Thoracic aorta (tissue), 2 donors: ENCODE measurements around the gene SFT2D1. TPM values are rescaled to one million over a fixed set of nuclear protein-coding genes. Genes with fewer than 3 reads are reported as not detected.
"Not testable (repeated sequence)": the region's sequence is repeated elsewhere in the genome, so short reads cannot be mapped to it uniquely, and the experiment has no call there.

Experiments used
- ATAC-seq: fragments of 150-250 bp; one replicate; pipeline ENCODE4 v1.8.0; 2017; ENCODE audit warnings: low read depth; ENCODE audit not compliant: insufficient number of reproducible peaks, low FRiP score
- DNase-seq: peaks from one replicate; pipeline ENCODE4 v3.0.0-alpha.2; 2020; ENCODE audit warnings: low spot score
- H3K27ac ChIP-seq, 2 donors: fragments of 200-600 bp; sonication (generic); 1 replicate in 1 of 2; 2 replicates in 1 of 2; pipeline ENCODE4 v1.5.1; 2016; ENCODE audit warnings: mild to moderate bottlenecking in 2 of 2, moderate library complexity in 2 of 2
- H3K27me3 ChIP-seq: fragments of 200-600 bp; sonication (generic); replicated peaks from 2 replicates; pipeline ENCODE4 v1.6.0; 2016; ENCODE audit warnings: mild to moderate bottlenecking; ENCODE audit not compliant: insufficient read depth
- H3K36me3 ChIP-seq: fragments of 200-600 bp; sonication (generic); one replicate; pipeline ENCODE4 v1.5.1; 2016
- H3K4me1 ChIP-seq, 2 donors: fragments of 200-600 bp; sonication (generic); 1 replicate in 1 of 2; 2 replicates in 1 of 2; pipeline versions ENCODE4 v1.5.1 to v1.6.0; 2016; ENCODE audit warnings: low read depth in 2 of 2, mild to moderate bottlenecking in 1 of 2; ENCODE audit not compliant: control insufficient read depth in 1 of 2
- H3K4me3 ChIP-seq: fragments of 200-600 bp; sonication (generic); 2 replicates; pipeline ENCODE4 v1.5.1; 2016; ENCODE audit warnings: mild to moderate bottlenecking
- H3K9me3 ChIP-seq: fragments of 200-600 bp; sonication (generic); 2 replicates; pipeline ENCODE4 v1.5.1; 2016
- CTCF ChIP-seq: fragments of 200-600 bp; sonication (generic); IDR thresholded peaks from one replicate; pipeline ENCODE4 v1.5.1; 2019; ENCODE audit warnings: antibody characterized with exemption
- total RNA-seq, 2 donors: library from RNA; depleted of rRNA; stranded (reverse); fragments of >200 nt; gene quantifications; one replicate each; pipeline versions ENCODE4 v1.1.0 to v1.2.3, GENCODE V29; 2016

SFT2D1 gene
- total RNA-seq, 2 donors from 2014 or later, result 23.3 to 27.9 TPM

GRCh38 chr6:166365221-166365620 lies 22.9 kb upstream of the SFT2D1 start:
- Histone ChIP-seq H3K27me3 (no peaks in the 10 kb centered on the region), H3K27ac (peak overlapping the region; percentile 83 to 95), H3K9me3 (no peaks in the 10 kb centered on the region), H3K36me3 (no peaks in the 10 kb centered on the region), H3K4me1 (peaks cover 7 to 28% of the 10 kb centered on the region in 2 donors), H3K4me3 (peak overlapping the region; percentile 35)
- no peak for TF ChIP-seq CTCF
- ATAC-seq (peak; percentile 71), DNase-seq (peak; percentile 21)

GRCh38 chr6:166364456-166364855 lies 22.1 kb upstream of the SFT2D1 start:
- peaks cover 7 to 28% of the 10 kb centered on the region in 2 donors for H3K4me1 ChIP-seq
- DNase-seq (no peak), ATAC-seq (peak; percentile 90)
- H3K4me3 ChIP-seq, result peak overlapping the region; percentile 35
- H3K27ac ChIP-seq, result peak overlapping the region; percentile 83 to 95
- no peaks in the 10 kb centered on the region for H3K36me3 ChIP-seq
- TF ChIP-seq CTCF, result no peak
- no peaks in the 10 kb centered on the region for H3K9me3 ChIP-seq
- H3K27me3 ChIP-seq, result no peaks in the 10 kb centered on the region

GRCh38 chr6:166362427-166362826 lies 20.1 kb upstream of the SFT2D1 start:
- H3K36me3 ChIP-seq, ATAC-seq, DNase-seq, H3K9me3 ChIP-seq, H3K4me3 ChIP-seq, H3K27ac ChIP-seq, H3K27me3 ChIP-seq: not testable (repeated sequence)
- peaks cover 7 to 28% of the 10 kb centered on the region in 2 donors for H3K4me1 ChIP-seq

- Histone ChIP-seq H3K27ac (no peak overlapping the region), H3K36me3 (no peaks in the 10 kb centered on the region), H3K4me1 (peaks cover 7 to 24% of the 10 kb centered on the region in 2 donors), H3K9me3 (no peaks in the 10 kb centered on the region), H3K4me3 (no peak overlapping the region), H3K27me3 (no peaks in the 10 kb centered on the region)
- DNase-seq (no peak), ATAC-seq (no peak)
- TF ChIP-seq CTCF, result no peak
Observed at GRCh38 chr6:166361077-166361429, 18.7 kb upstream of the SFT2D1 start.

- Histone ChIP-seq H3K9me3 (no peaks in the 10 kb centered on the region), H3K27me3 (no peaks in the 10 kb centered on the region), H3K4me3 (no peak overlapping the region), H3K36me3 (no peaks in the 10 kb centered on the region), H3K4me1 (peaks cover under 1 to 19% of the 10 kb centered on the region in 2 donors), H3K27ac (no peak overlapping the region)
- DNase-seq, result no peak
- ATAC-seq, result no peak
- TF ChIP-seq CTCF, result no peak
Observed at GRCh38 chr6:166360243-166361076, 18.1 kb upstream of the SFT2D1 start.
